Neutrophil (primary cell): Measurements from ENCODE around the gene KLHL29.

Source experiments
- H3K27ac ChIP-seq: fragments of 200-600 bp; sonication (generic); 2 replicates; pipeline ENCODE4 v1.5.1; 2016; ENCODE audit warnings: mild to moderate bottlenecking, moderate library complexity
- H3K27me3 ChIP-seq: fragments of 200-600 bp; sonication (generic); 2 replicates; pipeline ENCODE4 v1.6.0; 2016; ENCODE audit warnings: mild to moderate bottlenecking
- H3K36me3 ChIP-seq: fragments of 200-600 bp; sonication (generic); 2 replicates; pipeline ENCODE4 v1.5.1; 2017
- H3K4me1 ChIP-seq, 2 experiments: fragments of 200-600 bp in 1 of 2; sonication (generic) in 1 of 2; 1 replicate in 1 of 2; 2 replicates in 1 of 2; pipeline versions ENCODE4 v1.5.1 to v1.6.1; 2013 to 2016; ENCODE audit warnings: low read depth in 1 of 2, low read length in 1 of 2, mild to moderate bottlenecking in 1 of 2, moderate library complexity in 1 of 2; ENCODE audit not compliant: control insufficient read depth in 1 of 2, insufficient read depth in 1 of 2
- H3K4me3 ChIP-seq, 2 experiments: fragments of 200-600 bp in 1 of 2; sonication (generic) in 1 of 2; 1 replicate in 1 of 2; 2 replicates in 1 of 2; pipeline ENCODE4 v1.5.1; 2013 to 2016; ENCODE audit warnings: low read depth in 1 of 2, low read length in 1 of 2, mild to moderate bottlenecking in 1 of 2, moderate library complexity in 1 of 2
- H3K9me3 ChIP-seq: fragments of 200-600 bp; sonication (generic); 2 replicates; pipeline ENCODE4 v1.5.1; 2016
- TF ChIP-seq, protein P1 (sequence below): fragments of 200-600 bp; sonication (generic); IDR thresholded peaks from 2 replicates; pipeline ENCODE4 v1.5.1; 2016; ENCODE audit warnings: antibody characterized with exemption

Gene KLHL29

DNA sequence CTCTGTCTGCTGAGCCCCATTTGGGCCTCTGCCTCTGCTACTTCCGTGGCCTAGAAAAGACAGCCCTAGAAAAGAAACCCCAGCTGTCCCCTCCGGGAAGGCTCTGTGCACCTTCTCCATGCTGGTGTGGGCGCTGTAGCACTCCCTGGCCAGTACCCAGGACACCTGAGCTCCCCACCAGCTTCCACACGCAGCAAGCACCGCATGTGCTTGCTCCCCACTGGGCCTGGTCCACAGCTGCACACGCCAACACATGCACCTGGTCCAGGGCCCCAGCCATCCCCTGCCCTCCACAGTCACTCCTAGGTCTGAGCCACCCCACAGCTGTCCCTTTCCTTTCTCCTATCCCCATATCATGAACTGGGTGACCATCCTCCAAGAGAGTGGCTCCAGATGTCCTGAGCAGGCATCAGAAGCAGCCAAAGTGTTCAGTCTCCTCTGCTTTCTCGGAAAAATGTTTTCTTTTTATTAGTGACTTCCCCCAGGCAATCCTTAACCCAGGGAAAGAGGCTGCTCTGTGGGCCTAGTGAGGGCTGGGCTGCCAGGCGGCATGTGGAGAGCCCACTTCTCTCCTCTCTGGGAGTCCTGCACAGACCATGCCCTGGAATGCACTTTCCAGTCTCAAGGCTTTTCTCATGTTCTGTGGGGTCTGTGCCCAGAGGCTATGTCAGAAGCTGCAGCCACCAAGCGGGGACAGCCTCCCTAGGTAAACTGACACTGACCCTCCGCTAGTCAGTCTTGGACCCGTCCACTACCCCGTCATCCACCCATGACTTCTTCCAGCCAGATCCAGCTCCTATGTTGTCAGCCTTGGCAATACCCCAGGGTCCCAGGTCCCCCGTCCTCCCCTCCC lies 133.7 kb downstream of the KLHL29 start:
- no peaks in the 10 kb centered on the region for H3K9me3 ChIP-seq
- H3K4me3 ChIP-seq = no peak overlapping the region
- H3K4me1 ChIP-seq = no peaks in the 10 kb centered on the region
- TF ChIP-seq, protein P1, sequence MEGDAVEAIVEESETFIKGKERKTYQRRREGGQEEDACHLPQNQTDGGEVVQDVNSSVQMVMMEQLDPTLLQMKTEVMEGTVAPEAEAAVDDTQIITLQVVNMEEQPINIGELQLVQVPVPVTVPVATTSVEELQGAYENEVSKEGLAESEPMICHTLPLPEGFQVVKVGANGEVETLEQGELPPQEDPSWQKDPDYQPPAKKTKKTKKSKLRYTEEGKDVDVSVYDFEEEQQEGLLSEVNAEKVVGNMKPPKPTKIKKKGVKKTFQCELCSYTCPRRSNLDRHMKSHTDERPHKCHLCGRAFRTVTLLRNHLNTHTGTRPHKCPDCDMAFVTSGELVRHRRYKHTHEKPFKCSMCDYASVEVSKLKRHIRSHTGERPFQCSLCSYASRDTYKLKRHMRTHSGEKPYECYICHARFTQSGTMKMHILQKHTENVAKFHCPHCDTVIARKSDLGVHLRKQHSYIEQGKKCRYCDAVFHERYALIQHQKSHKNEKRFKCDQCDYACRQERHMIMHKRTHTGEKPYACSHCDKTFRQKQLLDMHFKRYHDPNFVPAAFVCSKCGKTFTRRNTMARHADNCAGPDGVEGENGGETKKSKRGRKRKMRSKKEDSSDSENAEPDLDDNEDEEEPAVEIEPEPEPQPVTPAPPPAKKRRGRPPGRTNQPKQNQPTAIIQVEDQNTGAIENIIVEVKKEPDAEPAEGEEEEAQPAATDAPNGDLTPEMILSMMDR = no peak
- H3K27me3 ChIP-seq = peaks cover 48% of the 10 kb centered on the region
- H3K27ac ChIP-seq = no peak overlapping the region
- no peaks in the 10 kb centered on the region for H3K36me3 ChIP-seq

DNA sequence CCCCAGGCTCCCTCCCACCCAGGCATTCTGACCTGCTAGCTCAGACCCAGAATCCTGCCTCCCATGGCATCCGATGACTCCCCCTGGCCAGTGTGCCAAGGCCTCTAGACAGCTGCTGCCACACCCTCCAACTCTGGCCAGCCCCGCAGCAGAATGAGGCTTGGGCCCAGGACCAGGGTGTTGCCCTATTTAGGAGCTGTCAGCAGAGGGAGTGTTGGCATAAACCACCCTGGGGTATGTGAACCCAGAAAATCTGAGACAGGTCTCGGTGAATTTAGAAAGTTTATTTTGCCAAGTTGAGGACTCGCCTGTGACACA lies 134.3 kb downstream of the KLHL29 start:
- H3K27ac ChIP-seq = no peak overlapping the region
- TF ChIP-seq, protein P1 = no peak
- no peak overlapping the region for H3K4me3 ChIP-seq
- H3K9me3 ChIP-seq = no peaks in the 10 kb centered on the region
- H3K27me3 ChIP-seq = peaks cover 48% of the 10 kb centered on the region
- no peaks in the 10 kb centered on the region for H3K4me1 ChIP-seq
- no peaks in the 10 kb centered on the region for H3K36me3 ChIP-seq

DNA sequence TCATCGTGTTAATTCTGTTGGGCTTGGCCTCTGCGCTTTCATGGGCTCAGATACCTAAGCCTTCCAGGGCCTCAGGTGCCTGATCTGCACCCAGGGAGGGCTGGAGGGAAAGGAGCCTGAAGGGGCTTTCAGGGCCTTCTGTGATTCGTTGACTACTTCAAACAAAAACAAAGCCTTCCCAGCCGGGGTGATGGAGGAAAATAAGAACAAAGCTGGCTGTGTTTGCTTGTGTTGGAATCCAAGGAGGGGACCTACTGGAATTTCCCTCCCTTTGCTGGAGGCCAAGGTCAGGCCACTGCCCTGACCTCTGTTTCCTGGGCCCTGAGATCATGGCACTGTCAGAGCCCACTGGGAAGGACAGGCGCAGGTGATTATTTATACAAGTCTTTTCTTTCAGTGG lies 135.3 kb downstream of the KLHL29 start:
- no peaks in the 10 kb centered on the region for H3K4me1 ChIP-seq
- TF ChIP-seq, protein P1 = no peak
- no peak overlapping the region for H3K4me3 ChIP-seq
- peaks cover 40% of the 10 kb centered on the region for H3K27me3 ChIP-seq
- H3K36me3 ChIP-seq = no peaks in the 10 kb centered on the region
- no peak overlapping the region for H3K27ac ChIP-seq
- H3K9me3 ChIP-seq = no peaks in the 10 kb centered on the region

DNA sequence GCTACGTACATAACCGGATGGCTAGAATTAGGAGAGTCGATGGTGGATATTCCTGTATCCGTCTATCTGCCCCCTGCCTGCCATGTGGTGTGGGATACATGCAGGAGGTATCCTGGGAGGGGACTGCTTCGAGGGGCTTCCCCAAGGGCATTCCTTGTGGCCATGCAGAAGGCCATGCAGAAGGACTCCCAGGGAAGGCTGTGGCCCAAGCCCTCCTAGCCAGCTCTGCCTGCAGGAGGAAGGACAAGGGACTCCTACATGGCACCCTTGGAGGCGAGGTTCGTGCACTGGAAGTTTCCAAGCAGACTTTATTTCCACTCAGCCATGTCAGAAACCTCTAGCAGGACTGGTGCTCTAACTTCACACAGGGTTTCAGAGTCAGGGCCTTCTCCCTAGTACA lies 136.1 kb downstream of the KLHL29 start:
- Histone ChIP-seq H3K36me3 (no peaks in the 10 kb centered on the region), H3K27ac (no peak overlapping the region), H3K27me3 (peaks cover 34% of the 10 kb centered on the region), H3K4me3 (no peak overlapping the region), H3K4me1 (no peaks in the 10 kb centered on the region), H3K9me3 (no peaks in the 10 kb centered on the region)
- TF ChIP-seq, protein P1 = no peak

DNA sequence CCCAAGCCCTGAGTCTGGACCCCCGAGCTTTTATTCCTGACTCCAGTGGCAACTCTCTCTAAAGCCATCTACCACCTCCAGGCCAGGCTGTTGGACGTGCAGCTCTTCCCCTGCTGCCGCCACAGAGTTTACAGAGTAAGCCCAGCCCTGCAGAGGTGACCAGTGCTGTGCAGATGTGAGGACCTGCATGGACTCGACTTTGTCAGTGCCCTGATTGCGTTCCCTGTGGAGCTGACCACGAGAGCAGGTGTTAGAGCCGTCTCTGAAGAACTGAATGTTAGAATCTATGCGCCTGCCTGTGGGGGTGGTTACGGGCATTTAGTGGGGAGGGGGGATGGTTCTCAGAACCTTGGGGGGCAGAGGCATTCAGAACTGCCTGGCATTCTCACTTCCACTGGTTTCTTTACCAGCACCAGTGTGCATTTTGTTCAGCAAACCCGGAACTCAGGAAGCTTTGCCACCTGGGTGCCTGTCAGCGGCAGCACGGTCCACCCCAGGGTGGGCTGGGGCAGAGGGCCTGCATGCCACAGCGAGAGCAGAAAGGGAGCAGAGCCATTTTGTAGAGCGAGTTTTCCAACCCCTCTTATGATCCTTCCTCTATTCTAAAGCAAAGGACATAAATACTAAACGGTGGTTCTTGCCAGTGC lies 137.9 kb downstream of the KLHL29 start:
- H3K9me3 ChIP-seq = no peaks in the 10 kb centered on the region
- TF ChIP-seq, protein P1 = no peak
- no peaks in the 10 kb centered on the region for H3K4me1 ChIP-seq
- peaks cover 32% of the 10 kb centered on the region for H3K27me3 ChIP-seq
- H3K4me3 ChIP-seq = no peak overlapping the region
- H3K27ac ChIP-seq = no peak overlapping the region
- no peaks in the 10 kb centered on the region for H3K36me3 ChIP-seq
